Fibroblast of skin of abdomen (primary cell): Measurements from ENCODE around the gene CYB5B.

Source experiments
- DNase-seq: peaks from one replicate; pipeline ENCODE4 v3.0.0-alpha.2; 2013

Gene CYB5B

DNA sequence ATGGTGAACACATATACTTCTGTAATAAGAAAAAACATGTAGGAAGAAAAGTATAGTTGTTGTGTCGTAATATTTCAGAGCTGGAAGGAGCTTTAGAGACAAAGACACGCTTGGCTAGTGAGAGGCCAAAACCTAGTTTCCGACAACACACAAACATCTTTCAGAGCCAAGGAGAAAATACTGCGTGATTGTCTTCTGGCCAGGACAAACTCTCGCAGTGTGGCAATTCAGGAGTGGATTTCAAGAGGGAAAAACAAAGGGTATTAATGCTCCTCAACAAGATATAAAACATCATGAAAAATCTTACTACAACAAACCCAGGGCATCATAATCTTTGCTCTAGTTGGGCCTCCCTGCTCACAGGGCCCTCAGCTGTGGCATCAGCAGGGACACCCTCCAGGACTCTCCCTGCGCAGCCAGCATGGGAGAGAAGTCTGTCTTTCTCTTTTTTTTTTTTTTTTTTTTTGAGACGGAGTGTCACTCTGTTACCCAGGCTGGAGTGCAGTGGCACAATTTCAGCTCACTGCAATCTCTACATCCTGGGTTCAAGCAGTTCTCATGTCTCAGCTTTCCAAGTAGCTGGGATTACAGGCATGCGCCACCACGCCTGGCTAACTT lies 66.4 kb downstream of the CYB5B start:
- no peak for DNase-seq

- no peak for DNase-seq
Observed at GRCh38 chr16:69494991-69495392, 70.6 kb downstream of the CYB5B start.

- no peak for DNase-seq
Observed at GRCh38 chr16:69495821-69496220, 71.4 kb downstream of the CYB5B start.

GRCh38 chr16:69496376-69496775 lies 72.0 kb downstream of the CYB5B start:
- DNase-seq, result no peak

- no peak for DNase-seq
Observed at GRCh38 chr16:69496896-69497295, 72.5 kb downstream of the CYB5B start.

GRCh38 chr16:69497876-69498596 lies 73.6 kb downstream of the CYB5B start:
- DNase-seq, result no peak

GRCh38 chr16:69498926-69499325 lies 74.5 kb downstream of the CYB5B start:
- DNase-seq, result no peak

DNA sequence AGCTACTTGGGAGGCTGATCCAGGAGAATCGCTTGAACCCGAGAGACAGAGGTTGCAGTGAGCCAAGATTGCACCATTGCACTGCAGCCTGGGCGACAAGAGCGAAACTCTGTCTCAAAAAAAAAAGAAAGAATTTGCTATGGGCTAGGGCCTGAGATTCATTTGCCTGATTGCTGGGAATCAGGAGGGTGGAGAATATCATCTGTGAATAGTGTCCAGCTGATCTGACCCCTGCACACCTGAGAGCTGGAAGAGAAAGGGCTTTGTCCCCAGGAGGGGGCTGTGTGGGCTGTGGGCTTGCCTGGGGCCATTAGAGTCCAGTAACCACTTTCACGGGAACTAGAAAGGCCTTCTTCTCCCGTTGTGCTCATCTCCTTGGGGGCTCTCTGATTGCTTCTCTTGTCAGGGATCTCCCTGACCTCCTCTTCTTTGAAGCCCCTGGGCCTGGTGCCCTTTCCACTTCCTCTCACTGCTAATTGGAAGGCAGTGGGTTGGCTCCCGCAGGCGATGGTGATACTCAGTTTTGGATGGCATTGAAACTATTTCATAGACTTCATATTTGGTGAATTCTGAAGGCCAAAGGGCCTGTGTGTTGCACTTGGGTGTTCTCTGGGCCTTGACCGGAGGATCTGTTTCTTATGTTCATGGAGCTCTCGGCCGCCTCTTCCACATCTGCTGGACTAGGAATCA lies 75.3 kb downstream of the CYB5B start:
- DNase-seq, result no peak

GRCh38 chr16:69500496-69500895 lies 76.1 kb downstream of the CYB5B start:
- no peak for DNase-seq

DNA sequence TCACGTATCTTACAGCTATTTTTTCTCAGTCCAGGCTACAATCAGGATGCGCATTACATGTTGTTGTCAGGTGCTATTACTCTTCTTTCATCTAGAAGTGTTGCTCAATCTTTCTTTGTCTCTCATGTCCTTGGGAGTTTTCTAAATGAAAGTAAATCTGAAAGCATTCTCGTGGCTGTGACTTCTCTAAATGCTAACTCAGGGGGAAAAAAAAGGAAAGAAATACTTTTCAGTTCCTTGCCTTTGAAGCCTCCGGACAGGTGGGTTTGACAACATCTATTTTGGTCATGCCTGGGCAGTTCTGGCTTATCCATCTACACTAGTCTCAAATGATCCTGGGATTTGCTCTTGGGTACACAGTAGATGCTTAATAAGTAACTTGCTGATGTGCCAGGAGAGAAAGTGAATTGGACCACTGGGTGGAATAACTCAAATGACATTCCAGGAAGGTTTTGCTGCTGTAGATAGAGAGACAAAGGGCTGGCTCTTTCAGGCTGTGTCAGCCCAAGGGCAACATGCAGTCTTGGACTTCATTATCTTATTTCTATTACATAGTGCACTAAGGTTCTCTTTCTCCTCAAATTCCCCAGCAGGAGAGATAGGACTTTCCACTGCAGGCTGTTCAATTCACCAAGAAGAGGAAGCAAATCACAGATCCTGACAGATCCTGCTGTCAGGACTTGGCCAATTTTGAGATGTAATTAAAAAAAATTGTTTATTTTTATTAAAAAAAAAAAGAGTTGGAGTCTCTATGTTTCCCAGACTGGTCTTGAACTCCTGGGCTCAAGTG lies 77.7 kb downstream of the CYB5B start:
- no peak for DNase-seq

GRCh38 chr16:69503244-69503643 lies 78.8 kb downstream of the CYB5B start:
- no peak for DNase-seq

DNA sequence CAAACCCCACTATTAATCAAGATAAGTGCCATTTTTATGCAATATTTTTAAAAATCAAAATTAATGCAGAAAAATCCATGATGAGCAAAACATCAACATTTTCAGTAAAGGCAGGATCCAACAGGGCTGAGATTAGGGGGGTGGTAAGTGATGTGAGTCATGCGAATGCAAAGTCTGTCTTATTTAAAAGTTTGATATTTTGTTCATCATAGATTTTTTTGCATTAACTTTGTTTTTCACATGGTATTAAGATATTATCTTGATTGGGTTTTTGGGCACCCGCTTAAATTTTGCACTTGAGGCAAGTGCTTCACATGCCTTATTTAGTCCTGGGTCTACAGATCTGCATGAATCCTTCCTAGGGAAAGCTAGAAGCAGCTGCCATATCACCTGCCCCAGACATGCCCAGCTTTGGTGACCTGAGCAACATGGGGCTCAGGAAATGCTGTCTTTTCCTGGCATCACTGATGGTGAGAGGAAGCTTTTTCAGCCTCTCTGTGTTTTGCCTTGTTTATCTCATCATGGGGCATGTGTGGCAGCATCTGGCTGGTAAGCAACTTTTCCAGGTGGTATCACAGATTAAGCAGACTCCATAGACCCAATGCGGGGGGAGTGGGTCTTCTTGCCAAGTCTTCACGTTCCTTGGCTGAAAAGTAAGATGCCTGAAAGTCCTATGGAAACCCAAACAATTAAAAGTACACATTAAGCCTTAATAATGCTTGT lies 83.8 kb downstream of the CYB5B start:
- no peak for DNase-seq

DNA sequence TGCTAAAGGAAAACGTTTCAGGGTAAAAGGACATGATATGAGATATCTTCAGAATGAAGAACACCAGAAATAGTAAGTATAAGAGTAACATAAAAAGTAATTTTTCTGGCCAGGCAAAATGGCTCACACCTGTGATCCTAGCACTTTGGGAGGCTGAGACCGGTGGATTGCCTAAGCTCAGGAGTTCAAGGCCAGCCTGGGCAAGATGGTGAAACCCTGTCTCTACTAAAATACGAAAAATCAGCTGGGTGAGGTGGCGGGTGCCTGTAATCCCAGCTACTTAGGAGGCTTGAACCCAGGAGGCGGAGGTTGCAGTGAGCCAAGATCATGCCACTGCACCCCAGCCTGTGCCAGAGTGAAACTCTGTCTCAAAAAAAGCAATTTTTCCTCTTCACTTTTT lies 84.7 kb downstream of the CYB5B start:
- no peak for DNase-seq

DNA sequence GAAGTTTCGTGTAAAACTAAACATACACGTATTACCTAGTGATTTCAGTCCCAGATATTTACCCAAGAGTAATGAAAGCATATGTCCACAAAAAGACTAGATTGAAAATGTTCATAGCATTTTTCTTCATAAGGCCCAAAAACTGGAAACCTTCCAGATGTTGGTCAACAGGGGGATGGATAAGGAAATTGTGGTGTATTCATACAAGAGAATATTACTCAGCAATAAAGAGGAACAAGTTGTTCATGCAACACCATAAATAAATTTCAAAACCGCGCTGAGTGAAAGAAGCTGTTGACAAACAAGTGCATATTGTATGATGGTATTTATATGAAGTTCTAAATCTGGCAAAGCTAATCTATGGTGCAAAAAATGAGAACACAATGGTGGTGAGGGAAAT lies 87.2 kb downstream of the CYB5B start:
- no peak for DNase-seq

DNA sequence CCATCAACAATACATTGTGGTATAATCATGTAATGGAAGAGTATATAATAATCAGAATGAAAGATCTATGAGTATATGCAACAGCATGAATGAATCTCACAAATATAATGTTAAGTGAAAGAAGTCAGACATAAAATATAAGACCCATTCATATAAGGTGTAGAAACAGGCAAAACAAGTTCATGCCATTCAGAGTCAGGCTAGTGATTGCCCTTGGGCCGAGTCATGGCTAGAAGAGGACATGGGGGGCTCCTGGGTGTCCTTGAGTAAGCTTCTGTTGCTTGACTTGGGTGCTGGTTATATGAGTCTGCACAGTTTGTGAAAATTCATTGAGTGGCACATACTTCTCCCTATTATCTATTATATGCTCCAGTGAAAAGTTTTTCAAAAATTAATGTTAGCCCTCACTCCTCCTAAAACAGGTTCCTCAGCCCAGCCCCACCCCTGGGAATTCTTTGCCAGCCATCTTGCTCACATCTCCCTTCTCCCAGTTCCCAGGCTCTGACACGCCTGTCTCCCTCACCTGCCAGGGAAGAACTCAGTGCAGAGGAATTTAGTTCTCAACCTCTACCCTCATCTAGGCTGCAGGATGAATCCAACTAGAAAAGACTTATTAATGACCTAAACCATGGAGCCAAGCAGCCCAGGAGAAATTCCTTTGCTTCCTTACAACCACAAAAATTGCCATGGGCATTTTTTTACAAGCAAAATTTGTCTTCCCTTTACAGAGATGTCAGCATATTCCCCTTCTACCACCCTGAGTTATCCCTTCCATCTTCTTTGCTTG lies 89.0 kb downstream of the CYB5B start:
- peak; percentile 84 for DNase-seq

DNA sequence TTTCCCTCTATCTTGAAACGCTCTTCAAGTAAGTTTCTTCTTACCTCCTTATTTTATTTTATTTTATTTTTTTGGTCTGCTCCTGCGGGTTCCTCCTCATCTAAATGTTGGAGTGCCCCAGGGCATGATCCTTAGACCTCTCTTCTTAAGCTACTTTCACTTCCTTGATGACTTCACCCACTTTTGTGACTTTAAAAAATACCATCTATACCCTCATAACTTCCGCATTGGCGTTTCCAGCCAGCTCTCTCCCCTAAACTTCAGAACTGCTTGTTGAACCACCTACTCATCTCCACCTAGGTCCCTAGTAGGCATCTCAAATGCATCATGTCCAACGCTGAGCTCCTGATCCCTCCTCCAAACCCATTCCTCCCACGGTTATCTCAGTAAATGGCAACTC lies 89.9 kb downstream of the CYB5B start:
- DNase-seq, result no peak
